ENCODE data around the gene CDK5RAP2. TPM values are rescaled to one million over a fixed set of nuclear protein-coding genes. Genes with fewer than 3 reads are reported as not detected.

Gene CDK5RAP2
- total RNA-seq, 3 donors from 2014 or later (not counting 1 experiment from before 2014, with no cell fraction given) = 81.5 to 95.7 (median 82.4) TPM

DNA sequence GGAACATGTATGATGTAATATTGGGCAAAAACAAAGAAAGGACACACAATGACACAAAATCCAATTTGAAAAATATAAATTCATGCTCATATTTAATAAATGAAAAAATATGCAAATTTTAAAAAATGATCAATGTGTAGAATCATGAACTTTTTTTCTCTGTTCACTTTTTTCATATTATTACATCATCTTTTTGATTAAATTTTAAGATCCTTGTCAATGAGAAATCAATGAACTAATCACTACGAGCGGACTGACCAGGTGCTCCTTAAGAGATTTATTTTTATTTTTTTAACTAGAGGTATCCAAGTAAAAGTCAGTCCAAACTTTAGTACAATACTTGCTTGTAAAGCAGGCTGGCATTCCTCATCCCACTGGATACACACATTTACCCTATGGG, 174.1 kb downstream of the CDK5RAP2 start:
- Histone ChIP-seq H3K36me3 (ENCODE audit: control insufficient read depth, insufficient read depth, low read length) (peaks cover 75% of the 10 kb centered on the region), H3K4me3 (ENCODE audit: low read length) (no peak overlapping the region), H3K27ac (ENCODE audit: low read length) (no peak overlapping the region), H3K4me1 (ENCODE audit: control insufficient read depth, insufficient read depth, low read length) (no peaks in the 10 kb centered on the region), H3K27me3 (ENCODE audit: control insufficient read depth, insufficient read depth, low read length) (no peaks in the 10 kb centered on the region), H3K9me3 (ENCODE audit: control insufficient read depth, insufficient read depth, low read length) (no peaks in the 10 kb centered on the region)
- TF ChIP-seq, protein P1, sequence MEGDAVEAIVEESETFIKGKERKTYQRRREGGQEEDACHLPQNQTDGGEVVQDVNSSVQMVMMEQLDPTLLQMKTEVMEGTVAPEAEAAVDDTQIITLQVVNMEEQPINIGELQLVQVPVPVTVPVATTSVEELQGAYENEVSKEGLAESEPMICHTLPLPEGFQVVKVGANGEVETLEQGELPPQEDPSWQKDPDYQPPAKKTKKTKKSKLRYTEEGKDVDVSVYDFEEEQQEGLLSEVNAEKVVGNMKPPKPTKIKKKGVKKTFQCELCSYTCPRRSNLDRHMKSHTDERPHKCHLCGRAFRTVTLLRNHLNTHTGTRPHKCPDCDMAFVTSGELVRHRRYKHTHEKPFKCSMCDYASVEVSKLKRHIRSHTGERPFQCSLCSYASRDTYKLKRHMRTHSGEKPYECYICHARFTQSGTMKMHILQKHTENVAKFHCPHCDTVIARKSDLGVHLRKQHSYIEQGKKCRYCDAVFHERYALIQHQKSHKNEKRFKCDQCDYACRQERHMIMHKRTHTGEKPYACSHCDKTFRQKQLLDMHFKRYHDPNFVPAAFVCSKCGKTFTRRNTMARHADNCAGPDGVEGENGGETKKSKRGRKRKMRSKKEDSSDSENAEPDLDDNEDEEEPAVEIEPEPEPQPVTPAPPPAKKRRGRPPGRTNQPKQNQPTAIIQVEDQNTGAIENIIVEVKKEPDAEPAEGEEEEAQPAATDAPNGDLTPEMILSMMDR (IDR thresholded peaks at IDR 0.05) = no peak
- intact Hi-C loops (cut with micrococcal nuclease) = no loop called here
- Mint-ChIP-seq H3K27me3 (ENCODE audit: low read depth in 2 of 2) (no peaks in the 10 kb centered on the region), H3K4me1 (no peaks in the 10 kb centered on the region), H3K4me3 (no peak overlapping the region), H3K9me3 (no peaks in the 10 kb centered on the region), H3K36me3 (peaks cover 31% of the 10 kb centered on the region), H3K27ac (no peak overlapping the region)
- no CpG with 5 or more reads among the region's 2 CpGs for WGBS (ENCODE audit: insufficient coverage)
- DNase-seq (no peak), ATAC-seq (no peak)

- Mint-ChIP-seq H3K27me3 (ENCODE audit: low read depth in 2 of 2) (no peaks in the 10 kb centered on the region), H3K27ac (no peak overlapping the region), H3K4me3 (no peak overlapping the region), H3K9me3 (no peaks in the 10 kb centered on the region), H3K4me1 (no peaks in the 10 kb centered on the region), H3K36me3 (peaks cover 24% of the 10 kb centered on the region)
- TF ChIP-seq, protein P1 (IDR thresholded peaks at IDR 0.05) = no peak
- H3K36me3 ChIP-seq (ENCODE audit: control insufficient read depth, insufficient read depth, low read length) = peaks cover 75% of the 10 kb centered on the region
- intact Hi-C loops (cut with micrococcal nuclease) = no loop called here
- H3K4me3 ChIP-seq (ENCODE audit: low read length) = no peak overlapping the region
- H3K27me3 ChIP-seq (ENCODE audit: control insufficient read depth, insufficient read depth, low read length) = no peaks in the 10 kb centered on the region
- 100% methylated on average over 1 of the region's 1 CpG for WGBS (ENCODE audit: insufficient coverage)
- ATAC-seq (no peak), DNase-seq (no peak)
- H3K4me1 ChIP-seq (ENCODE audit: control insufficient read depth, insufficient read depth, low read length) = no peaks in the 10 kb centered on the region
- no peaks in the 10 kb centered on the region for H3K9me3 ChIP-seq (ENCODE audit: control insufficient read depth, insufficient read depth, low read length)
- H3K27ac ChIP-seq (ENCODE audit: low read length) = no peak overlapping the region
Measured at GRCh38 chr9:120405134-120405533, 174.8 kb downstream of the CDK5RAP2 start.

DNA sequence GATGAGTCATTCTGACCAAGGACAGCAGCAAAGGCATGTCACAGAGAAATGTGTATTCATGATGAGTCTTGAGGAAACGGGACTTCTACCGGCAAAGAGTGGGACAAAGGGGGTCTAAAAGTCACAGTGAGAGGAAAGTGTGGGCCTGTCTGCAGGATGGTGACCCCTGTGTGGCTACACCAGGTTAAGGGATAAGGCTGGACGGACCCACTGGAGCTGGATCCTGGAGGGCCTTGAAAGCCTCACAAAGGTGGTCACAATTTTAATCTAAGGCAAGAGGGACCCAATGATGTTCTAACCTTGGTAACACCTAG, 176.5 kb downstream of the CDK5RAP2 start:
- Histone ChIP-seq H3K27me3 (ENCODE audit: control insufficient read depth, insufficient read depth, low read length) (no peaks in the 10 kb centered on the region), H3K9me3 (ENCODE audit: control insufficient read depth, insufficient read depth, low read length) (no peaks in the 10 kb centered on the region), H3K4me3 (ENCODE audit: low read length) (no peak overlapping the region), H3K36me3 (ENCODE audit: control insufficient read depth, insufficient read depth, low read length) (peaks cover 74% of the 10 kb centered on the region), H3K4me1 (ENCODE audit: control insufficient read depth, insufficient read depth, low read length) (no peaks in the 10 kb centered on the region), H3K27ac (ENCODE audit: low read length) (no peak overlapping the region)
- TF ChIP-seq, protein P1 (IDR thresholded peaks at IDR 0.05) = no peak
- Mint-ChIP-seq H3K4me3 (no peak overlapping the region), H3K9me3 (no peaks in the 10 kb centered on the region), H3K36me3 (peaks cover 21% of the 10 kb centered on the region), H3K27ac (no peak overlapping the region), H3K27me3 (ENCODE audit: low read depth in 2 of 2) (no peaks in the 10 kb centered on the region), H3K4me1 (no peaks in the 10 kb centered on the region)
- ATAC-seq (no peak), DNase-seq (no peak)
- intact Hi-C loops (cut with micrococcal nuclease) = no loop called here
- 75% methylated on average over 3 of the region's 3 CpGs for WGBS (ENCODE audit: insufficient coverage)

DNA sequence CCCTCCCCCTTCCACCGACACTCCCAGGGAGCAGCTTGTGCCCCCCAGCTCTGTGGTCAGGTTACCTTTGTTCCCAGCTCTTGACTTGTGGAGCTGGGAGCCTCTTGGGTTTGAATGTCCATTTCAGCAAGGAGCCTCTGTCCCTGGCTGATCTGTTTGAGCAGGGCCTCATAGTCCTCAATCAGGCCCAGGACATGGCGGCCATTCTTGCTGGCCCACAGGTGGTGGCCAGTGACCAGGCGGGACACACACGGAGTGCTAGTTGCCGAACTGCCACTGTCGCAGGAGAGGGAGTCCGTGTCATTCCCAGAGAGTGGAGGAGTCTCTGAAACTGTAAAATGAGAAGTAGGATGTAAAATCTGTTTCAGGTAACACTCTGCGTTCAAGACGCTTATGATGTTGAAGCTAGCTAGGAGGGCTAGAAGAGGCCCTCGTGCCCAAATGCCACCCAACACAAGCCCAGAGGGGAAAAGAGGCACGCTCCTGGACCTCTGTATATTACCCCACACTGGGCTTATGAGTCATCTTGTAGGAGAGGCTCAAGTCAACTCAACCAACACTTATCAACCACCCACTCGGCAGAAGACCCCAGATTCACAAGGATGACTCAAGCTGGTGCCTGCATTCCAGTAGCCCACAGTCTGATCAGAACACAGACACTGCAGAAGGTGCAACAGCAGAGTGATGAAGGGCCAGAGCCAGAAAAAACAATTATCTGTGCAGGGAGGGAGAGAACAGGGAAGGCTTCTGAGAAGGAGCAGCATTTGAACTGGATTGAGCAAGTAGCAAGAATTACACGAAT, 177.0 kb downstream of the CDK5RAP2 start:
- ATAC-seq (no peak), DNase-seq (no peak)
- Histone ChIP-seq H3K4me3 (ENCODE audit: low read length) (no peak overlapping the region), H3K36me3 (ENCODE audit: control insufficient read depth, insufficient read depth, low read length) (peaks cover 71% of the 10 kb centered on the region), H3K27ac (ENCODE audit: low read length) (no peak overlapping the region), H3K4me1 (ENCODE audit: control insufficient read depth, insufficient read depth, low read length) (no peaks in the 10 kb centered on the region), H3K9me3 (ENCODE audit: control insufficient read depth, insufficient read depth, low read length) (no peaks in the 10 kb centered on the region), H3K27me3 (ENCODE audit: control insufficient read depth, insufficient read depth, low read length) (no peaks in the 10 kb centered on the region)
- H3K27me3 Mint-ChIP-seq (ENCODE audit: low read depth in 2 of 2) = no peaks in the 10 kb centered on the region
- H3K4me3 Mint-ChIP-seq = no peak overlapping the region
- TF ChIP-seq, protein P1 (IDR thresholded peaks at IDR 0.05) = no peak
- peaks cover 0 to 1% of the 10 kb centered on the region in 2 donors for H3K4me1 Mint-ChIP-seq
- WGBS (ENCODE audit: insufficient coverage) = 92% methylated on average over 12 of the region's 13 CpGs
- H3K27ac Mint-ChIP-seq = no peak overlapping the region
- no peaks in the 10 kb centered on the region for H3K9me3 Mint-ChIP-seq
- intact Hi-C loops (cut with micrococcal nuclease) = no loop called here
- H3K36me3 Mint-ChIP-seq = peaks cover 20% of the 10 kb centered on the region
